Germinal center (tissue), 1 donor: ENCODE results near the gene LLGL2.

Experiments used
- DNase-seq: peaks from one replicate; pipeline ENCODE4 v3.0.0; 2012; ENCODE audit warnings: mixed read lengths, low spot score

LLGL2 gene

GRCh38 chr17:75492555-75493168 lies 32.8 kb upstream of the LLGL2 start:
- no peak for DNase-seq

GRCh38 chr17:75493476-75494129 lies 31.9 kb upstream of the LLGL2 start:
- DNase-seq = no peak

- no peak for DNase-seq
Observed at GRCh38 chr17:75494326-75494877, 31.1 kb upstream of the LLGL2 start.

GRCh38 chr17:75496005-75496404 lies 29.5 kb upstream of the LLGL2 start:
- no peak for DNase-seq

- no peak for DNase-seq
Observed at GRCh38 chr17:75498039-75498725, 27.3 kb upstream of the LLGL2 start.

GRCh38 chr17:75498726-75499213 lies 26.7 kb upstream of the LLGL2 start:
- DNase-seq = no peak

- DNase-seq = no peak
Observed at GRCh38 chr17:75499313-75500022, 26.0 kb upstream of the LLGL2 start.

GRCh38 chr17:75500419-75501216 lies 24.9 kb upstream of the LLGL2 start:
- DNase-seq = no peak

GRCh38 chr17:75501378-75502071 lies 24.0 kb upstream of the LLGL2 start:
- DNase-seq = no peak

- no peak for DNase-seq
Observed at GRCh38 chr17:75502072-75502720, 23.3 kb upstream of the LLGL2 start.

- DNase-seq = no peak
Observed at GRCh38 chr17:75502721-75503329, 22.7 kb upstream of the LLGL2 start.

- DNase-seq = no peak
Observed at GRCh38 chr17:75503337-75503950, 22.1 kb upstream of the LLGL2 start.

- DNase-seq = no peak
Observed at GRCh38 chr17:75503976-75504346, 21.5 kb upstream of the LLGL2 start.

GRCh38 chr17:75504347-75505151 lies 20.9 kb upstream of the LLGL2 start:
- peak; percentile 65 for DNase-seq

GRCh38 chr17:75505152-75505409 lies 20.4 kb upstream of the LLGL2 start:
- no peak for DNase-seq

GRCh38 chr17:75505640-75506039 lies 19.9 kb upstream of the LLGL2 start:
- no peak for DNase-seq

GRCh38 chr17:75506134-75506533 lies 19.4 kb upstream of the LLGL2 start:
- DNase-seq = no peak

- DNase-seq = no peak
Observed at GRCh38 chr17:75506888-75507287, 18.6 kb upstream of the LLGL2 start.
